Breast epithelium (tissue), 4 donors: ENCODE data around the gene DDR1. TPM values are rescaled to one million over a fixed set of nuclear protein-coding genes. Genes with fewer than 3 reads are reported as not detected.
"Not testable (repeated sequence)": the region's sequence is repeated elsewhere in the genome, so short reads cannot be mapped to it uniquely, and the experiment has no call there.

Experiments
- DNase-seq, 2 donors: peaks; one replicate each; pipeline ENCODE4 v3.0.0-alpha.2; 2019; ENCODE audit warnings: low spot score in 2 of 2
- H3K27ac ChIP-seq, 2 donors: fragments of 200-600 bp; sonication (generic) in 1 of 2; one replicate each; pipeline ENCODE4 v1.5.1; 2016 to 2019; ENCODE audit warnings: mild to moderate bottlenecking in 1 of 2
- H3K27me3 ChIP-seq, 2 donors: fragments of 200-600 bp; sonication (generic) in 1 of 2; one replicate each; pipeline versions ENCODE4 v1.5.1 to v1.6.0; 2017 to 2019; ENCODE audit warnings: control low read depth in 1 of 2, mild to moderate bottlenecking in 1 of 2
- H3K36me3 ChIP-seq: fragments of 200-600 bp; one replicate; pipeline ENCODE4 v1.5.1; 2019
- H3K4me1 ChIP-seq, 2 donors: fragments of 200-600 bp; sonication (generic); one replicate each; pipeline ENCODE4 v1.5.1; 2016 to 2019; ENCODE audit warnings: control low read depth in 1 of 2
- H3K4me3 ChIP-seq, 3 donors: fragments of 200-600 bp; sonication (generic); 1 replicate in 2 of 3; 2 replicates in 1 of 3; pipeline ENCODE4 v1.5.1; 2016 to 2019; ENCODE audit warnings: mild to moderate bottlenecking in 3 of 3, moderate library complexity in 2 of 3
- H3K9me3 ChIP-seq, 2 donors: fragments of 200-600 bp; sonication (generic) in 1 of 2; one replicate each; pipeline ENCODE4 v1.5.1; 2016 to 2019; ENCODE audit warnings: control low read depth in 1 of 2
- CTCF ChIP-seq, 3 donors: fragments of 450-650 bp; IDR thresholded peaks; one replicate each; pipeline ENCODE4 v1.5.1; 2016 to 2017; ENCODE audit warnings: antibody characterized with exemption in 3 of 3, mild to moderate bottlenecking in 3 of 3, moderate library complexity in 3 of 3
- POLR2A ChIP-seq: fragments of 450-650 bp; IDR thresholded peaks from one replicate; pipeline ENCODE4 v1.6.1; 2016; ENCODE audit warnings: antibody characterized with exemption, mild to moderate bottlenecking, moderate library complexity
- POLR2AphosphoS5 ChIP-seq, 3 donors: sonication (generic); formaldehyde crosslinking; IDR thresholded peaks; one replicate each; pipeline ENCODE4 v1.6.1; 2017; ENCODE audit warnings: antibody characterized with exemption in 3 of 3
- intact Hi-C: fragments of 100-400 bp; cut with DNase I; formaldehyde crosslinking; loops from one replicate; pipeline ENCODE4 v1.15.1; 2023; ENCODE audit warnings: low total_unique reads
- total RNA-seq, 3 donors: library from RNA; depleted of rRNA; stranded (reverse); fragments of >200 nt; gene quantifications; one replicate each; pipeline ENCODE4 v1.1.0, GENCODE V29; 2016

Gene DDR1
- total RNA-seq, 3 donors from 2014 or later, result 18.1 to 149 (median 72.1) TPM

- H3K27ac ChIP-seq, result no peak overlapping the region
- intact Hi-C loops, result no loop called here
- H3K27me3 ChIP-seq, result no peaks in the 10 kb centered on the region
- H3K4me1 ChIP-seq, result no peaks in the 10 kb centered on the region
- no peak for DNase-seq
- H3K36me3 ChIP-seq, result no peaks in the 10 kb centered on the region
- TF ChIP-seq POLR2AphosphoS5 (IDR thresholded peaks at IDR 0.05), result no peak
- no peak for TF ChIP-seq CTCF (IDR thresholded peaks at IDR 0.05)
- TF ChIP-seq POLR2A, result no peak
- H3K9me3 ChIP-seq, result no peaks in the 10 kb centered on the region
- no peak overlapping the region for H3K4me3 ChIP-seq
These were observed 22.9 kb upstream of the DDR1 start for GRCh38 chr6:30861257-30862048.

GRCh38 chr6:30862156-30862875 lies 22.0 kb upstream of the DDR1 start:
- H3K27me3 ChIP-seq, result no peaks in the 10 kb centered on the region
- DNase-seq, result no peak
- no peak overlapping the region for H3K4me3 ChIP-seq
- no peaks in the 10 kb centered on the region for H3K4me1 ChIP-seq
- no peaks in the 10 kb centered on the region for H3K9me3 ChIP-seq
- H3K36me3 ChIP-seq, result no peaks in the 10 kb centered on the region
- H3K27ac ChIP-seq, result no peak overlapping the region
- TF ChIP-seq POLR2AphosphoS5 (IDR thresholded peaks at IDR 0.05) (no peak), CTCF (IDR thresholded peaks at IDR 0.05) (no peak), POLR2A (no peak)
- intact Hi-C loops, result no loop called here

GRCh38 chr6:30864325-30864724 lies 20.0 kb upstream of the DDR1 start:
- TF ChIP-seq CTCF (IDR thresholded peaks at IDR 0.05) (no peak), POLR2A (no peak), POLR2AphosphoS5 (IDR thresholded peaks at IDR 0.05) (no peak)
- DNase-seq, result no peak

GRCh38 chr6:30869241-30869749 lies 15.0 kb upstream of the DDR1 start:
- H3K4me3 ChIP-seq, H3K4me1 ChIP-seq, H3K36me3 ChIP-seq, intact Hi-C loops, H3K27ac ChIP-seq, DNase-seq, H3K27me3 ChIP-seq: not testable (repeated sequence)
- H3K9me3 ChIP-seq, result peaks cover 7 to 14% of the 10 kb centered on the region in 2 donors

More at GRCh38 chr6:30864325-30864724, 20.0 kb upstream of the DDR1 start:
- peaks cover 2 to 6% of the 10 kb centered on the region in 2 donors for H3K9me3 ChIP-seq
- intact Hi-C loops, result no loop called here
- H3K4me3 ChIP-seq, result no peak overlapping the region
- no peaks in the 10 kb centered on the region for H3K27me3 ChIP-seq
- no peaks in the 10 kb centered on the region for H3K36me3 ChIP-seq
- H3K4me1 ChIP-seq, result no peaks in the 10 kb centered on the region
- H3K27ac ChIP-seq, result no peak overlapping the region

GRCh38 chr6:30870546-30870945 lies 13.8 kb upstream of the DDR1 start:
- TF ChIP-seq POLR2A (no peak), POLR2AphosphoS5 (IDR thresholded peaks at IDR 0.05) (no peak), CTCF (IDR thresholded peaks at IDR 0.05) (no peak)
- intact Hi-C loops, result no loop called here
- no peaks in the 10 kb centered on the region for H3K36me3 ChIP-seq
- peaks cover 7 to 14% of the 10 kb centered on the region in 2 donors for H3K9me3 ChIP-seq
- H3K4me1 ChIP-seq, result no peaks in the 10 kb centered on the region
- H3K4me3 ChIP-seq, result no peak overlapping the region
- H3K27ac ChIP-seq, result no peak overlapping the region
- DNase-seq, result no peak
- no peaks in the 10 kb centered on the region for H3K27me3 ChIP-seq
